Anterior cingulate cortex (tissue), 58 donors: ENCODE data around the gene IL1RAPL2.
"Not testable (repeated sequence)": the region's sequence is repeated elsewhere in the genome, so short reads cannot be mapped to it uniquely, and the experiment has no call there.

Source experiments
- DNase-seq, 58 donors: peaks; one replicate each; lab custom pipeline; 2025; lab: John Stamatoyannopoulos, UW

The IL1RAPL2 gene

DNA sequence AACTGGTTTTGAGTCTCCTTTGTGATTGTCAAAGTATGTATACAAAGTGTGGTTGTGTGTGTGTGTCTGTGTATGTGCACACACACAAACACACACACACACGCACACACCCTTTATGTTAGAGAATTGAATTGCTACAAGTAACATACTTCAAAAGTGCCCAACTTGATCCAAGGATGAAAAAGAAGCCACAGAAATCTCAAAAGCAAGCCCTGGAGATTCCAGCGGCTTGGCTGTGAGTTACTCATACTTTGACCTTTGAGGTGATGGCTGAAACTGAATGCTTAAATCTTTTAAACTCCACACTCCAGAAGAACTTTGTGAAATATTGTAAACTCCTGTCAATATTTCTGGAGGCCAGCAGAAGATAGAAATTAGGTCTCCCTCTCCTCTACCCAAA, 1087.9 kb downstream of the IL1RAPL2 start:
- no peak for DNase-seq

GRCh38 chrX:105658136-105658535, 1092.1 kb downstream of the IL1RAPL2 start:
- no peak for DNase-seq

DNA sequence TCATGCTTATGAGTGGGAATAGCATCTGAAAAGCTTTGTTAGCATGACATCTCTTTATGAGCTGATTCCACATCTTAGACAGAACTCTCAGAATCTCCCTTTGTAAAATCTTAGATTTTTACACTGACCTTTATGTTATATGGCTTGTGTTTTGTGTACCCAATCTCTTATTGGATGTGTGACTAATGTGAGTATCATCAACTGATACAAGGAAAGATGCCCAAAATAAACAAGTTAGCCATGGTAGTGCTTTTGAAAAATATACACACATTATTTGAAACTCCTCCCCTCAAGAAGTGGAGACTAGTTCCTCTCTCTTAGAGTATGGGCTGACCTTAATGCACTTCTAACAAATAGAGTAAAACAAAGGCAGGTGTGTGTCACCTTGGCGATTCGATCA, 1096.2 kb downstream of the IL1RAPL2 start:
- no peak for DNase-seq

DNA sequence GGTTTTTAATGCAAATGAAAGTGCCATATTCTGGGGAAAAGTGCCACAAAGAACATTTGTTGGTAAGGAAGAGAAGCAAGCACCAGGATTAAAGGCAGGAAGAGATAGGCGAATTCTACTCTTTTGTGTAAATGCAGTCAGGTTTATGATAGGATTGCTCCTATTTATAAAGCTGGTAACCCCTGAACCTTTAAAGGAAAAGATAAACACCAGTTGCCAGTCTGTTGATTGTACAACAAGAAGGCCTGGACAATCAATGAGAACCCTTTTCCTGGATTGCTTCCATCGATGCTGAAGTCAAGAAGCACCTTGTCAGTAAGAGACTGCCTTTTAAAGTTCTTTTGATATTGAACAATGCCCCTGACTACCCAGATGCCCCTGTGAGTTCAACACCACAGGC, 1098.2 kb downstream of the IL1RAPL2 start:
- DNase-seq: no peak

GRCh38 chrX:105684288-105684687, 1118.3 kb downstream of the IL1RAPL2 start:
- not testable (repeated sequence) for DNase-seq

DNA sequence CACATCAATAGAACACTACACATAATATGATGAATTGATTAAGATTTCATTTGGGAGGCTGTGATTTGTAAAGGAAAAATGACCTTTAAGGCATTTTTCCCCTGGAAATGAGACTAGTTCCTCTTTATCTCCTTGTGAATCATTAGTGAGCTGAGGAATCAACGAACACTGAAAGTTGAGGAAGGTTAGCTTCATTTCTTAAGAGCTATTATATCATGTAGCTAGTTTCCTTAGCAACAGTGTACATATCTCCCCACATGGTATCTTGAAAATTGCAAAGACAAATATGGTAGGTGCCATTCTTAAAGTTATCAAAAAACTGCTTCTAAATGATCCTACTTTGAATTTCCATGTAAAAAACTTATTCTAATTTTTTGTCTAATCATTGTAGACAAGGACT, 1128.8 kb downstream of the IL1RAPL2 start:
- DNase-seq: no peak

GRCh38 chrX:105695451-105695850, 1129.5 kb downstream of the IL1RAPL2 start:
- no peak for DNase-seq

- DNase-seq: no peak
Measured at GRCh38 chrX:105696870-105697269, 1130.9 kb downstream of the IL1RAPL2 start.

DNA sequence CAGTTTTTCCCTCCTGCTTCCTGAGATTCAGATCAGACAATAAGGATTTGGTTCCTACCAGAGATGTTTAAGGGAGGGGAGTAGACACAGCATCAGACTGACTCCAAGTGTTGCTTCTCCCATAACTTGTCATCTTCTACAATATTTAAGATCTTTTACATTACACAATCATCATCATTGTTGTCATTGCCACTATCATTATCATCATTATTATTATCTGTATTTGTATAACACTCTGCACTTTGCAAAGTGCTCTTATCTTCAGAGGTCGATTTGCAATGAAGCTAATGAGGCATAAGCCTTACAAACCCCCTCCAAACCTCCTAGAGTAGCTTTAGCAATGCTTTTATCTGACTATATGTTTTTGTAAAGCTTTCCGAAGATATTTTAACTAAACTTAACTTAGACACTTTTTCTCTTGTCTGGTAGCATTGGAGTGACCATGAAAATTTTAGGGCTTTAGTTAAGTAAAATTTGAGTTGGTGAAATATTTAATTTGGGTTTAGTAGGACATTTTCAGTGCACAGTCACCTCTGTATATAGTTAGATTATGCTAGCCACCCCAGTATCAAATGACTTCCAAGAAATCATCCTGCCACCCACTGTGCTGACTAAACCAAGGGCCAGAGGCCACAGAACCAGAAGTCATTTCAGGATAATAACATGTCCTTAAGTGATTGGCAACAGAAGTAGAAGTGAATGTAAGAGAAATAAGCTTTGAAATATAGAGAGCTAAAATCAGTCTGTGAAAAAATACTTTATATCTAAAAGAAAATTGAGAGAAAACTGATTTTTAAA, 1132.2 kb downstream of the IL1RAPL2 start:
- DNase-seq: no peak

- DNase-seq: no peak
Measured at GRCh38 chrX:105700331-105700730, 1134.3 kb downstream of the IL1RAPL2 start.

DNA sequence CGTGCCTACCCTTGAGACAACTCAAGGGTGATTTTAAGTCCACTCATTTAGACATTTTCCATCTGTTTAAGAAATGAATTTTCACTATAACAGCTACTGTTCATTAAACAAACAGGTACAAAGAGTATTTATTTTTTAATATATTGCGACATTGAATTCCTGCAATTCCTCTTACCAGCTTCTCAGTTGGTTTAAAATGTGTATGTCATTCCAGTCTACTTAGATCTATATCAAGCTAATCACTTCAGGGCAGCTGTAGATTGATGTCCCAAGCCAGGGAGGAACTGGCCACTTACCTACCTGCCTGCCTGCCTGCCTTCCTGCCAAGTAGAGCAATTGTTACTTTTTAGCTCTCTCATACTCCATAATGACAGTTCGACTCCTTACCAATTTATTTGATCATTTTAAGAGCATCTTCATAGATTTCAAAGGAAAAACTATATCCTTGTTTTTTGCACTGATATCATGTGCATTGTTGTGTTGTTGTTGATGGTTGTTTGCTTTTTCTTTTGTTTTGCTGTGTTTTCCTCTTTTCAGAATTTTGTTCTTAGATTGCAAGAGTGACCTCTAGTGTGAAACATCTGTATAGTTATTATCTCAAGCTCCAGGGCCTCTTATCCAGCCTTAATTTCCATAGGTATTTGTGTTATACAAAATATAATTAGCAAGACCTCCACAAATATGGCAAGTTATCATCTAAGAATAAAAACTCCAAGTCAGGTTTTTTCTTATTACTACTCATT, 1135.5 kb downstream of the IL1RAPL2 start:
- no peak for DNase-seq

GRCh38 chrX:105703876-105704275, 1137.9 kb downstream of the IL1RAPL2 start:
- no peak for DNase-seq

DNA sequence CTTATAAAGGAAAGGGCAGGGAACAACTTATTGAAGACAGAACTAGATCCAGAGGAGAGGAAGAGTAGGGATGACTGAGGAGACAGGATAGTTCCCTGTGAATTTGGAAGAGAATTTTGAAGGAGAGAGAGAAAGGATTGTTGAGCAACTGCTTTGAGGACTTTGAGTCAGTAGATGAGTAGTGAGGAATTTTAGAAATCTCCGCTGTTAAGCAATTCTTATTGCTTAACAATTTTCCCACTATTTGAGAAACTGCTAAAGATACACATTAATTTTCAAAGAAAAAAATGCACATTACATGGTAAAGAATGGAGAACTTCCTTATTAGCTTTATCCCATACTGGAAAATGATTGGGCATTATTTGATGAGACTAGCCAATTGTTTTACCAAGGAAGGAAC, 1140.0 kb downstream of the IL1RAPL2 start:
- no peak for DNase-seq

GRCh38 chrX:105711805-105712204, 1145.8 kb downstream of the IL1RAPL2 start:
- no peak for DNase-seq

- DNase-seq: no peak
Measured at GRCh38 chrX:105715746-105716145, 1149.7 kb downstream of the IL1RAPL2 start.

GRCh38 chrX:105723966-105724735, 1158.2 kb downstream of the IL1RAPL2 start:
- no peak for DNase-seq

GRCh38 chrX:105725228-105725627, 1159.2 kb downstream of the IL1RAPL2 start:
- no peak for DNase-seq

GRCh38 chrX:105738162-105738561, 1172.2 kb downstream of the IL1RAPL2 start:
- DNase-seq: no peak

DNA sequence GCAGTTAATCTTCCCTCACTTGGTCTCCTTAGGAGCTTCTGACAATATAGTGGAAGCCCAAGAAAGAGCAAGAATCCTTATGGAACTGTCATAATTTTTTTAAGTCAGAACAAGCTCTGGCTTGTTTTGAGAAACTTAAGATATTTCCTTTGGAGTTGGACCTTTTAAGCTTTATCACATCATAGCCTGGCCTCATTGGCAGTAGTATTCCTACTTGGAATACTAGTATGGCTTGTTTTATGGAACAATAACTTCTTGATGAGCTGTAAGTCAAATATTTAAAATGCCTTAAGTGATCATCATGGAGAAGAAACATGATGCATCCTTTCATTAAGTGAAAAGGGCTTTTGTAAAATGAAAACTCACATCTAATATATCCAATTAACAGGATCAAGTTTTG, 1178.3 kb downstream of the IL1RAPL2 start:
- DNase-seq: no peak

- DNase-seq: no peak
Measured at GRCh38 chrX:105744946-105745345, 1178.9 kb downstream of the IL1RAPL2 start.

DNA sequence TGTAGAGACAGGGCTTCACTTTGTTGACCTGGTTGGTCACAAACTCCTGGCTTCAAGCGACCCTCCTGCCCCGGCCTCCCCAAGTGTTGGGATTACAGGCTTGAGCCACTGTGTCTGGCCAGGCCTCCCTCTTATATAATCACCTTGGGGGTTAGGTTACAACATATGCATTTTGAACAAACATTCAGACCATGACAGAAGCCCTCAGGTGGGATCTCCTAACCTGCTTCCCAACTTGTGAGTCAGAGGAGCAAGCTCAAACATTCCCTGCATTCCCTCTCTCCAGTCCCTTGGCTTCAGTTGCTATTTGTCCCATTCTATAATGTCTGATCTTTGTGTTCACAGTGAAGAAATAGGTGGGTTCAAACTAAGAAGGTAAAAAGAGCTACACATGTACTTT, 1179.9 kb downstream of the IL1RAPL2 start:
- DNase-seq: no peak
